ENCODE measurements around the gene CTSF.

CTSF gene

GRCh38 chr11:66559142-66559865, 9.1 kb downstream of the CTSF start:
- Mint-ChIP-seq H3K4me3 (peak overlapping the region in 1 of 2 donors; percentile 11), H3K9me3 (no peaks in the 10 kb centered on the region), H3K4me1 (peaks cover 3 to 10% of the 10 kb centered on the region in 2 donors), H3K27me3 (peaks cover 30 to 45% of the 10 kb centered on the region in 2 donors), H3K27ac (no peak overlapping the region), H3K36me3 (no peaks in the 10 kb centered on the region)
- DNase-seq (no peak), ATAC-seq (replicated peaks) (peak; percentile 51 to 61)

GRCh38 chr11:66557733-66558326, 10.6 kb downstream of the CTSF start:
- Mint-ChIP-seq H3K27me3 (peaks cover 30 to 45% of the 10 kb centered on the region in 2 donors), H3K9me3 (no peaks in the 10 kb centered on the region), H3K4me3 (no peak overlapping the region), H3K27ac (no peak overlapping the region), H3K4me1 (peaks cover 3 to 10% of the 10 kb centered on the region in 2 donors), H3K36me3 (no peaks in the 10 kb centered on the region)
- ATAC-seq (replicated peaks) (no peak), DNase-seq (no peak)

- H3K4me1 Mint-ChIP-seq, result peaks cover 3 to 10% of the 10 kb centered on the region in 2 donors
- ATAC-seq (replicated peaks) (no peak), DNase-seq (no peak)
- H3K36me3 Mint-ChIP-seq, result no peaks in the 10 kb centered on the region
- peaks cover 30 to 45% of the 10 kb centered on the region in 2 donors for H3K27me3 Mint-ChIP-seq
- no peak overlapping the region for H3K27ac Mint-ChIP-seq
- H3K4me3 Mint-ChIP-seq, result no peak overlapping the region
- no peaks in the 10 kb centered on the region for H3K9me3 Mint-ChIP-seq
Observed at GRCh38 chr11:66556086-66556485, 12.3 kb downstream of the CTSF start.

GRCh38 chr11:66555416-66555815, 13.0 kb downstream of the CTSF start:
- Mint-ChIP-seq H3K27ac (peak overlapping the region; percentile 66), H3K27me3 (peaks cover 30 to 44% of the 10 kb centered on the region in 2 donors), H3K9me3 (no peaks in the 10 kb centered on the region), H3K4me1 (peaks cover 3 to 10% of the 10 kb centered on the region in 2 donors), H3K4me3 (no peak overlapping the region), H3K36me3 (no peaks in the 10 kb centered on the region)
- no peak for DNase-seq
- no peak for ATAC-seq (replicated peaks)

GRCh38 chr11:66554602-66555001, 13.8 kb downstream of the CTSF start:
- Mint-ChIP-seq H3K36me3 (no peaks in the 10 kb centered on the region), H3K27me3 (peaks cover 26 to 35% of the 10 kb centered on the region in 2 donors), H3K4me3 (no peak overlapping the region), H3K9me3 (no peaks in the 10 kb centered on the region), H3K4me1 (peaks cover 3 to 10% of the 10 kb centered on the region in 2 donors), H3K27ac (no peak overlapping the region)
- DNase-seq, result no peak
- no peak for ATAC-seq (replicated peaks)

- no peak overlapping the region for H3K4me3 Mint-ChIP-seq
- DNase-seq, result no peak
- no peaks in the 10 kb centered on the region for H3K9me3 Mint-ChIP-seq
- ATAC-seq (replicated peaks), result no peak
- H3K4me1 Mint-ChIP-seq, result peaks cover 0 to 6% of the 10 kb centered on the region in 2 donors
- H3K27ac Mint-ChIP-seq, result no peak overlapping the region
- peaks cover 5 to 8% of the 10 kb centered on the region in 2 donors for H3K27me3 Mint-ChIP-seq
- no peaks in the 10 kb centered on the region for H3K36me3 Mint-ChIP-seq
Observed at GRCh38 chr11:66550887-66551286, 17.5 kb downstream of the CTSF start.

- no peaks in the 10 kb centered on the region for H3K27me3 Mint-ChIP-seq
- no peaks in the 10 kb centered on the region for H3K36me3 Mint-ChIP-seq
- H3K9me3 Mint-ChIP-seq, result no peaks in the 10 kb centered on the region
- no peak overlapping the region for H3K27ac Mint-ChIP-seq
- no peak for ATAC-seq (replicated peaks)
- H3K4me1 Mint-ChIP-seq, result peaks cover 3 to 11% of the 10 kb centered on the region in 2 donors
- DNase-seq, result no peak
- H3K4me3 Mint-ChIP-seq, result no peak overlapping the region
Observed at GRCh38 chr11:66549696-66550095, 18.7 kb downstream of the CTSF start.

- Mint-ChIP-seq H3K4me1 (peaks cover 8 to 17% of the 10 kb centered on the region in 2 donors), H3K9me3 (no peaks in the 10 kb centered on the region), H3K27ac (no peak overlapping the region), H3K4me3 (no peak overlapping the region), H3K36me3 (no peaks in the 10 kb centered on the region), H3K27me3 (no peaks in the 10 kb centered on the region)
- ATAC-seq (replicated peaks) (no peak), DNase-seq (no peak)
Observed at GRCh38 chr11:66548774-66549630, 19.4 kb downstream of the CTSF start.

GRCh38 chr11:66548041-66548440, 20.4 kb downstream of the CTSF start:
- H3K4me1 Mint-ChIP-seq, result peaks cover 16 to 27% of the 10 kb centered on the region in 2 donors
- ATAC-seq (replicated peaks), result no peak
- H3K4me3 Mint-ChIP-seq, result no peak overlapping the region
- no peaks in the 10 kb centered on the region for H3K9me3 Mint-ChIP-seq
- DNase-seq, result no peak
- peaks cover 3 to 5% of the 10 kb centered on the region in 2 donors for H3K36me3 Mint-ChIP-seq
- no peaks in the 10 kb centered on the region for H3K27me3 Mint-ChIP-seq
- H3K27ac Mint-ChIP-seq, result no peak overlapping the region

- Mint-ChIP-seq H3K4me1 (peaks cover 19 to 30% of the 10 kb centered on the region in 2 donors), H3K4me3 (no peak overlapping the region), H3K36me3 (peaks cover 3 to 9% of the 10 kb centered on the region in 2 donors), H3K9me3 (no peaks in the 10 kb centered on the region), H3K27me3 (no peaks in the 10 kb centered on the region), H3K27ac (no peak overlapping the region)
- ATAC-seq (replicated peaks) (no peak), DNase-seq (no peak)
Observed at GRCh38 chr11:66547662-66548009, 20.8 kb downstream of the CTSF start.

GRCh38 chr11:66546966-66547661, 21.3 kb downstream of the CTSF start:
- peak overlapping the region; percentile 79 to 86 for H3K4me3 Mint-ChIP-seq
- H3K27ac Mint-ChIP-seq, result no peak overlapping the region
- no peaks in the 10 kb centered on the region for H3K27me3 Mint-ChIP-seq
- peaks cover 24 to 35% of the 10 kb centered on the region in 2 donors for H3K4me1 Mint-ChIP-seq
- no peak for DNase-seq
- no peaks in the 10 kb centered on the region for H3K9me3 Mint-ChIP-seq
- H3K36me3 Mint-ChIP-seq, result peaks cover 8 to 14% of the 10 kb centered on the region in 2 donors
- ATAC-seq (replicated peaks), result no peak

GRCh38 chr11:66546368-66546965, 21.9 kb downstream of the CTSF start, which contains the start of gene ACTN3:
ACTN3 (plus strand) TSS chr11:66546903; CDS start chr11:66546938, 35 bp downstream.
- Mint-ChIP-seq H3K36me3 (peaks cover 13 to 20% of the 10 kb centered on the region in 2 donors), H3K4me1 (peaks cover 25 to 37% of the 10 kb centered on the region in 2 donors), H3K27ac (peak within 1 kb of the TSS; percentile 48), H3K4me3 (peak within 1 kb of the TSS; percentile 79 to 86), H3K27me3 (no peaks in the 10 kb centered on the region), H3K9me3 (no peaks in the 10 kb centered on the region)
- no peak for DNase-seq
- ATAC-seq (replicated peaks), result no peak

- Mint-ChIP-seq H3K27me3 (no peaks in the 10 kb centered on the region), H3K9me3 (no peaks in the 10 kb centered on the region), H3K4me3 (peak within 1 kb of the TSS; percentile 79 to 86), H3K4me1 (peaks cover 25 to 37% of the 10 kb centered on the region in 2 donors), H3K27ac (peak within 1 kb of the TSS; percentile 92), H3K36me3 (peaks cover 13 to 25% of the 10 kb centered on the region in 2 donors)
- DNase-seq (peak; percentile 92), ATAC-seq (replicated peaks) (peak; percentile 90 to 92)
Observed at GRCh38 chr11:66545701-66546367, 22.6 kb downstream of the CTSF start, which contains the start of gene ZDHHC24. ZDHHC24 (minus strand) TSS chr11:66546048; CDS start chr11:66546003, 45 bp downstream.

Measured in stimulated activated naive B cell treated with anti-CD40 and anti-IgM and Interleukin-4, amounts not matched to agents 10 μg/mL and 1 μg/mL and 100 μg/mL, for 72 hours (primary cell).